Right renal cortex interstitium (tissue), 3 donors: ENCODE data around the gene TNFRSF8. TPM values are rescaled to one million over a fixed set of nuclear protein-coding genes. Genes with fewer than 3 reads are reported as not detected.

Experiments used
- DNase-seq, 3 donors: peaks; one replicate each; pipeline ENCODE4 v3.0.0-alpha.2; 2013; ENCODE audit warnings: low read depth in 3 of 3, low spot score in 2 of 3
- polyA plus RNA-seq, 3 donors: library from polyadenylated mRNA; unstranded; fragments of 120-200 nt; gene quantifications; one replicate each; pipeline ENCODE4 v1.2.1, GENCODE V29; 2013; ENCODE audit not compliant: insufficient read length in 3 of 3

TNFRSF8 gene
- polyA plus RNA-seq, 3 donors = 0.47 to 0.75 (median 0.71) TPM

- DNase-seq = no peak
Observed at GRCh38 chr1:12112711-12113161, 49.6 kb downstream of the TNFRSF8 start.

- DNase-seq = no peak
Observed at GRCh38 chr1:12113433-12114339, 50.6 kb downstream of the TNFRSF8 start.

GRCh38 chr1:12114340-12114683 lies 51.2 kb downstream of the TNFRSF8 start:
- DNase-seq = no peak

- no peak for DNase-seq
Observed at GRCh38 chr1:12114916-12115315, 51.8 kb downstream of the TNFRSF8 start.

- DNase-seq = no peak
Observed at GRCh38 chr1:12121212-12122003, 58.3 kb downstream of the TNFRSF8 start.

- DNase-seq = no peak
Observed at GRCh38 chr1:12123172-12123571, 60.1 kb downstream of the TNFRSF8 start.

GRCh38 chr1:12124693-12125421 lies 61.8 kb downstream of the TNFRSF8 start:
- DNase-seq = peak in 2 of 3 donors; percentile 43 to 63

- DNase-seq = no peak
Observed at GRCh38 chr1:12125422-12126355, 62.6 kb downstream of the TNFRSF8 start.

- no peak for DNase-seq
Observed at GRCh38 chr1:12126781-12127180, 63.7 kb downstream of the TNFRSF8 start.

- DNase-seq = no peak
Observed at GRCh38 chr1:12127206-12127810, 64.2 kb downstream of the TNFRSF8 start.

GRCh38 chr1:12128120-12128519 lies 65.0 kb downstream of the TNFRSF8 start:
- DNase-seq = no peak

GRCh38 chr1:12129624-12130023 lies 66.5 kb downstream of the TNFRSF8 start:
- DNase-seq = no peak

- DNase-seq = no peak
Observed at GRCh38 chr1:12130466-12131130, 67.5 kb downstream of the TNFRSF8 start.

- DNase-seq = no peak
Observed at GRCh38 chr1:12132078-12132477, 69.0 kb downstream of the TNFRSF8 start.

GRCh38 chr1:12134716-12135115 lies 71.6 kb downstream of the TNFRSF8 start:
- no peak for DNase-seq

- DNase-seq = no peak
Observed at GRCh38 chr1:12135612-12136011, 72.5 kb downstream of the TNFRSF8 start.

- DNase-seq = no peak
Observed at GRCh38 chr1:12136916-12137610, 74.0 kb downstream of the TNFRSF8 start.
